ENCODE results near the gene CKB. TPM values are rescaled to one million over a fixed set of nuclear protein-coding genes. Genes with fewer than 3 reads are reported as not detected.
A peak's percentile ranks its signal among the peaks of the same experiment; 100 is the strongest.

CKB gene
- total RNA-seq, 3 donors from 2014 or later: 1,316 to 3,346 (median 2,079) TPM

DNA sequence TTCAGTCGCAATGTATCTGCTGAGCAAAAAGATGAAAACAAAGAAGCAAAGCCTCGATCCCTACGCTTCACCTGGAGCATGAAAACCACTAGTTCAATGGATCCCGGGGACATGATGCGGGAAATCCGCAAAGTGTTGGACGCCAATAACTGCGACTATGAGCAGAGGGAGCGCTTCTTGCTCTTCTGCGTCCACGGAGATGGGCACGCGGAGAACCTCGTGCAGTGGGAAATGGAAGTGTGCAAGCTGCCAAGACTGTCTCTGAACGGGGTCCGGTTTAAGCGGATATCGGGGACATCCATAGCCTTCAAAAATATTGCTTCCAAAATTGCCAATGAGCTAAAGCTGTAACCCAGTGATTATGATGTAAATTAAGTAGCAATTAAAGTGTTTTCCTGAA, 19.8 kb downstream of the CKB start:
- Histone ChIP-seq H3K4me1 (ENCODE audit: low read depth) (peaks cover 4% of the 10 kb centered on the region), H3K4me3 (no peak overlapping the region), H3K9me3 (no peaks in the 10 kb centered on the region), H3K36me3 (ENCODE audit: low read depth) (no peaks in the 10 kb centered on the region)
- TF ChIP-seq, protein P1, sequence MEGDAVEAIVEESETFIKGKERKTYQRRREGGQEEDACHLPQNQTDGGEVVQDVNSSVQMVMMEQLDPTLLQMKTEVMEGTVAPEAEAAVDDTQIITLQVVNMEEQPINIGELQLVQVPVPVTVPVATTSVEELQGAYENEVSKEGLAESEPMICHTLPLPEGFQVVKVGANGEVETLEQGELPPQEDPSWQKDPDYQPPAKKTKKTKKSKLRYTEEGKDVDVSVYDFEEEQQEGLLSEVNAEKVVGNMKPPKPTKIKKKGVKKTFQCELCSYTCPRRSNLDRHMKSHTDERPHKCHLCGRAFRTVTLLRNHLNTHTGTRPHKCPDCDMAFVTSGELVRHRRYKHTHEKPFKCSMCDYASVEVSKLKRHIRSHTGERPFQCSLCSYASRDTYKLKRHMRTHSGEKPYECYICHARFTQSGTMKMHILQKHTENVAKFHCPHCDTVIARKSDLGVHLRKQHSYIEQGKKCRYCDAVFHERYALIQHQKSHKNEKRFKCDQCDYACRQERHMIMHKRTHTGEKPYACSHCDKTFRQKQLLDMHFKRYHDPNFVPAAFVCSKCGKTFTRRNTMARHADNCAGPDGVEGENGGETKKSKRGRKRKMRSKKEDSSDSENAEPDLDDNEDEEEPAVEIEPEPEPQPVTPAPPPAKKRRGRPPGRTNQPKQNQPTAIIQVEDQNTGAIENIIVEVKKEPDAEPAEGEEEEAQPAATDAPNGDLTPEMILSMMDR (IDR thresholded peaks at IDR 0.05): no peak
- DNase-seq (no peak), ATAC-seq (no peak)
- intact Hi-C loops (cut with DNase I, micrococcal nuclease): loop anchor here (5.0 to 10.0 kb wide), 2 partner anchors 44 to 52 kb away; no protein-coding TSS in a partner anchor

DNA sequence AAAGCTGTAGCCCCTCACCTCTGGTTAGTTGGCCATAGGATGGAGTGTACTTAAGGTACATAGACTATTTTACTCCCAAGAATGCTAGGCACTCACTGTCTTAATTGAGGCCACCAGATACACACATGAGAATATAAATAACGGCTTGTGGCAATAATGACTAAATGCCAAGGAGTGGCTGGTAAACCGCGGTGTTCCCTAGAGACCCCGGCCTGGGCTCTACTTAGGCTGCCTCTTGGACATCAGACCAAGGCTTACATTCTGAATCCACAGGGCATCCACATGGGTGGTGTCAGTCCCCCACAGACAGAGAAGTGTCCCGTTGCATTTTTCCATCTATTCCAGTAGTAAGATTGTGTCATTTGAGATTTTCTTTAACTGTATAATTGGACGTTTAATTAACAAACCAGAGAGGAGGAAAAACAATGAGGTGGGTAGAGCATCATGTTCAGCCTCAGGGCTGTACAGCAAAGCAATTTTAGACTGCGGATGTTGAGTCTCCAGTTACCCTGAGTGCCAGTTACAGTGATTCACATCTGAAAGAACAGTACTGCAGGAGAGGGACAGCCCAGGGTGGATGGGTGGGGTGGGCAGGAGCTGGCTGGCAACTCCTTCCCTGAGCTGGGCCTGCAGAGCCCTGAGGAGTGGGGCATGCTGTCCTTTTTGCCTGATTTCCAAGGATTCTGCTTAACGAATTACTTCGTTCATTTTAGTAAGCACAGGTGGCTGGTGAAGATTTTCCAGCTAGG, 20.5 kb downstream of the CKB start:
- Histone ChIP-seq H3K4me1 (ENCODE audit: low read depth) (peaks cover 4% of the 10 kb centered on the region), H3K36me3 (ENCODE audit: low read depth) (no peaks in the 10 kb centered on the region), H3K4me3 (no peak overlapping the region), H3K9me3 (no peaks in the 10 kb centered on the region)
- intact Hi-C loops (cut with DNase I, micrococcal nuclease): loop anchor here (5.0 to 10.0 kb wide), 2 partner anchors 45 to 53 kb away; no protein-coding TSS in a partner anchor
- ATAC-seq (no peak), DNase-seq (no peak)
- TF ChIP-seq, protein P1 (IDR thresholded peaks at IDR 0.05): no peak

DNA sequence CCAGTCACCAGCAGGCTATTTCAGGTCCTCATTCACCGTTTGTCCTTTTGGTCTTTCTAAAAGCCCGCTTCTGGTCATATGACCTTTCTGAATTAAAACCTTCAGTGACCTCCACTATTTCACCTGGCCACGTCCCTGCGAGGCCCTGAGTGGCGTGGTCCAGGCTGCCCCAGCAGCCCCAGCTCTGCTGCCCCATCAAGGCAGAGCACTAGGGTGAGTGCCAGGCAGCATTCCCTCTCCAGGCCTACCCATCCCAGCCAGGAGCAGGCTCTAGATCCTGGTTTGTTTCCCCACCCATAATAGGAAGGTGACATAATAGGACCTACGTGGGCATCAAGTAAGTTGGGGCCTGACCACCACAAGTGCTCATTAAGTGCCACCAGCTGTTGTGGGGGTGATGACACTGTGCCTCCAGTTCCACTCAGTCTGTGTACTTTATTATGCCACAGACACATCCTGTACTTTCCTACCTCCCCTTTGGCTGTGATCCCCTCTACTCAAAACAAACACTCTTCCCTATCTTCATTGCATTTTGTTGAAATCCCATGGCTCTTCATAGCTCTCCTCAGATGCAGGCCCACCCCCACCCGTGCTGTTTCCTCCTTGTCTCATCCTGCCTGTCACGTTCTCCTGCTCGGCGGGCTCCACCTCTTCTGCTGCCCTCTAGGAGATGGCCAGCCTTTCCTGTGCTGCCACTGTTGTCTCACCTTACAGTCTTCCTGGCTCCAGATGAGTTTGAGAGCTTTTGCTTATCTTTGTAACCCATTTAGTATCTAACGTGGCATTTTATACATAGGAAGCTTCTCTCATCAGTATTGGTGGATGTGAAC, 21.4 kb downstream of the CKB start:
- H3K4me1 ChIP-seq (ENCODE audit: low read depth): peaks cover 4% of the 10 kb centered on the region
- ATAC-seq (no peak), DNase-seq (no peak)
- no peaks in the 10 kb centered on the region for H3K9me3 ChIP-seq
- no peak overlapping the region for H3K4me3 ChIP-seq
- TF ChIP-seq, protein P1 (IDR thresholded peaks at IDR 0.05): no peak
- intact Hi-C loops (cut with DNase I, micrococcal nuclease): loop anchor here (5.0 to 10.0 kb wide), 2 partner anchors 46 to 54 kb away; no protein-coding TSS in a partner anchor
- no peaks in the 10 kb centered on the region for H3K36me3 ChIP-seq (ENCODE audit: low read depth)

DNA sequence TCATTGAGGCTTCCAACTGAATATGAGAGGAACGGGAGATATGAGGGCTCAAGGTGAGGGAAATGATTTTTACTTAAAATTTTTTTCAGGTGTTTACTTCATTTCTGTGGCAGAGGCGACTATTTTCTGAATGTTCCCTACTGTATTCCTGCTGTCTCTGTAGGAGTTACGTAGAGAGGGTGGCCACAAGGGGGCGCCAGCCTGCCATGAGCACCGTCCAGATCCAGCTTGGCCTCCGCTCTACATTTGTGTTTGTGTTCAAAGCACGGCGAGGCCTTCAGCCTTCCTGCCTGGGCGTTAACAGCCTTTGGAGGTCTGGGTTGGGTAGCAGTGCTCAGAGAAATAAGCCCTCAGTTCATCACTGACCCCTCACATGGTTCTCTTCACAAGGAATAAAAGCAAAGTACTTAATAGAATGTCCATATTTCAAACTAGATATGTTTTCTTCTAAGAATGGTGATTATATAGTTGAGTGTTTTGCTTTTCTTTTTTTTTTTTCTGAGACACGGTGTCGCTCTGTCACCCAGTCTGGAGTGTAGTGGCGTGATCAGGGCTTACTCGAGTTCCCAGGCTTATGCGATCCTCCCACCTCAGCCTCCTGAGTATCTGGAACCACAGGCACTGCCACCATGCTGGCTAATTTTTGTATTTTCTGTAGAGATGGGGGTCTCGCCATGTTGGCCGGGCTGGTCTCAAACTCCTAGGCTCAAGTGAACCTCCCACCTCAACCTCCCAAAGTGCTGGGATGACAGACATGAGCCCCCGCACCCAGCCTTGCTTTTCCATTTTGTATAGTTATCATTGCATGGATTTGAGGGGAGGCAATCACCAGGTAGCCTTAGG, 22.3 kb downstream of the CKB start:
- Histone ChIP-seq H3K9me3 (no peaks in the 10 kb centered on the region), H3K4me1 (ENCODE audit: low read depth) (peaks cover 4% of the 10 kb centered on the region), H3K4me3 (no peak overlapping the region), H3K36me3 (ENCODE audit: low read depth) (no peaks in the 10 kb centered on the region)
- ATAC-seq (peak; percentile 99), DNase-seq (peak; percentile 81 to 98 (median 90))
- intact Hi-C loops (cut with DNase I, micrococcal nuclease): loop anchor here (5.0 to 10.0 kb wide), 2 partner anchors 47 to 54 kb away; no protein-coding TSS in a partner anchor
- TF ChIP-seq, protein P1 (IDR thresholded peaks at IDR 0.05): peak; percentile 78

DNA sequence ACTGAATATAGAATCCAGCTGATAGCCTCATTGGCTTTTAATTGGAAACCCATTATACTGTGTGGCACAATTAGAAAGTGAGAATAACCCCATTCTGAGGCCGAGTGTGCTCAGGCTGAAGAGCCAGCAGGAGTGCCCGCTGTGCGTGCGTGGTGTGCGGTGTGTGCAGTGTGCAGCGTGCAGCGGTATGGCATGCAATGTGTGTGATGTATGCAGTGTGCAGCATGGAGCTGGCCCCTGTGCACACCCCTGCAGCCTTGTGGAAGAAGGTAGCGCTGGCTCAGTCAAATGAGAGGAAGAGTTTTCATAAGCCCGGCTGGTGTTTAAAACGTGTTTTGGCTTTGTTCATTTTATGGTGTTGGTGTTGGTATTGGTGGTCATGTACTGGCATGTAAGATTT, 22.9 kb downstream of the CKB start:
- intact Hi-C loops (cut with DNase I, micrococcal nuclease): loop anchor here (5.0 to 10.0 kb wide), 2 partner anchors 48 to 55 kb away; no protein-coding TSS in a partner anchor
- no peaks in the 10 kb centered on the region for H3K9me3 ChIP-seq
- H3K4me3 ChIP-seq: no peak overlapping the region
- TF ChIP-seq, protein P1 (IDR thresholded peaks at IDR 0.05): no peak
- peaks cover 4% of the 10 kb centered on the region for H3K4me1 ChIP-seq (ENCODE audit: low read depth)
- ATAC-seq (peak; percentile 38), DNase-seq (no peak)
- H3K36me3 ChIP-seq (ENCODE audit: low read depth): no peaks in the 10 kb centered on the region
